Measurements from ENCODE around the gene RIBC2. TPM values are rescaled to one million over a fixed set of nuclear protein-coding genes. Genes with fewer than 3 reads are reported as not detected.
"Not testable (repeated sequence)": the region's sequence is repeated elsewhere in the genome, so short reads cannot be mapped to it uniquely, and the experiment has no call there.

Gene RIBC2
- total RNA-seq, 2 experiments from 2014 or later = 8.2 to 9.2 TPM

GRCh38 chr22:45450921-45451651, 37.6 kb downstream of the RIBC2 start:
- no peak overlapping the region for H3K4me3 Mint-ChIP-seq
- peaks cover 3% of the 10 kb centered on the region for H3K27me3 Mint-ChIP-seq
- H3K9me3 Mint-ChIP-seq = no peaks in the 10 kb centered on the region
- no peaks in the 10 kb centered on the region for H3K4me1 Mint-ChIP-seq
- H3K36me3 Mint-ChIP-seq = no peaks in the 10 kb centered on the region
- no peak for DNase-seq
- no peak overlapping the region for H3K27ac Mint-ChIP-seq

DNA sequence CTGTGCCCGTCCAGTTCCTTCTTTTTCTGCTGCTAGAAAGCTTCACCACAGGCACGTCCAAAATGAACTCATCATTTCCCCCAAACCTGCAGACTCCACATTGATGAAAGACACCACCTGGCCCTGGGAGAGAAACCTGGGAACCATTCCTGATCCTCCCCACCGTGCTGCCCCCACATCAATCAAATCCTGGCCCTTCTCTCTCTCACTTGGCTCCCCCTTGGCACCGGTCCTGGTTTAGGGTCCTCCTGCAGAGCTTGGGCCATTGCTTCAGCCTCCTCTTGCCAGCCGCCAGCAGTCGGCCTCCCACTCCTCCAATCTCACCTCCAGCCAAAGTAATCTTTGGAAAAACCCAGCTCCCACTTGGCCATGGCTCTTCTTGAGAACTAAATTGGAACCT, 38.5 kb downstream of the RIBC2 start:
- Mint-ChIP-seq H3K36me3 (no peaks in the 10 kb centered on the region), H3K4me1 (no peaks in the 10 kb centered on the region), H3K27me3 (peaks cover 4% of the 10 kb centered on the region), H3K9me3 (no peaks in the 10 kb centered on the region), H3K27ac (no peak overlapping the region), H3K4me3 (no peak overlapping the region)
- DNase-seq = no peak

GRCh38 chr22:45452565-45453379, 39.3 kb downstream of the RIBC2 start:
- no peak for DNase-seq
- Mint-ChIP-seq H3K27ac (no peak overlapping the region), H3K9me3 (no peaks in the 10 kb centered on the region), H3K36me3 (no peaks in the 10 kb centered on the region), H3K4me3 (no peak overlapping the region), H3K27me3 (peaks cover 9% of the 10 kb centered on the region), H3K4me1 (no peaks in the 10 kb centered on the region)

DNA sequence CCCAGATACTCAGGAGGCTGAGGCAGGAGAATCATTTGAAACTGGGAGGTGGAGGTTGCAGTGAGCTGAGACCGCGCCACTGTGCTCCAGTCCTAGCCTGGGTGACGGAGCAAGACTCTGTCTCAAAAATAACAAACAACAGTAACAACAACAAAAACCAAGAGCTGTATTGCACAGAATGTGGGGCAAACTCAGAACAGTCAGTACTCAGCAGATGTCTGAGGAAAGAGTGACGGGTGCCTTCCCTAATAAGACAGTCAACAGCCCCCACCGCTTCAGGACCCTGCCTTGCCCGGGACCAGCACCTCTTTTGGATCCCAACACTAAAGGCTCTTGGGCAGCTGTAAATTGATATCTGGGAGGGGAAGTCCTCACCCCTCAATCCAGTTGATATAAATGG, 40.3 kb downstream of the RIBC2 start:
- DNase-seq = no peak
- Mint-ChIP-seq H3K4me1 (no peaks in the 10 kb centered on the region), H3K9me3 (no peaks in the 10 kb centered on the region), H3K4me3 (no peak overlapping the region), H3K27ac (no peak overlapping the region), H3K27me3 (peaks cover 9% of the 10 kb centered on the region), H3K36me3 (no peaks in the 10 kb centered on the region)

DNA sequence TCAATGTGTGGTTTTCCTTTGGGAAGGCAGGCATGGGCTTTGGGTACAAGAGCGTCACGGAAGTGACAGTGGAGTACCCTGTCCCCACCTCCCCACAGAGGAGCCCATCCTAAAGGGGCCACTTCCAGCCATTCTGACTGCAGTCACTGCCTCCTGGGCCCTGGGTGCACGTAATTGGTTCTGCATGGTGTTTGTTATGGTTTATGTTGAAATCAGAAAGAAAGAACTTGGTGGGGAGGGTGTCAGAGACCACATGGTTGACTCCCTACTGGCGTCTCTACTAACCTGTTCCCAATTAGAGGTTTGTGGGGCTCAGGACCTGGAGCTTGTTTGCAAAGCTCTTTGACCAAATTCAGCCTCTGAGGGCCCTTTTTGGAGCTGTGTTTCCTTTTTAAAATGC, 40.8 kb downstream of the RIBC2 start:
- Mint-ChIP-seq H3K27me3 (peaks cover 9% of the 10 kb centered on the region), H3K27ac (no peak overlapping the region), H3K9me3 (no peaks in the 10 kb centered on the region), H3K4me1 (no peaks in the 10 kb centered on the region), H3K4me3 (no peak overlapping the region), H3K36me3 (no peaks in the 10 kb centered on the region)
- no peak for DNase-seq

GRCh38 chr22:45455212-45455611, 41.7 kb downstream of the RIBC2 start:
- no peaks in the 10 kb centered on the region for H3K9me3 Mint-ChIP-seq
- H3K27ac Mint-ChIP-seq = no peak overlapping the region
- no peaks in the 10 kb centered on the region for H3K36me3 Mint-ChIP-seq
- no peaks in the 10 kb centered on the region for H3K4me1 Mint-ChIP-seq
- DNase-seq = no peak
- no peak overlapping the region for H3K4me3 Mint-ChIP-seq
- H3K27me3 Mint-ChIP-seq = peaks cover 9% of the 10 kb centered on the region

- DNase-seq = no peak
- H3K9me3 Mint-ChIP-seq = no peaks in the 10 kb centered on the region
- no peaks in the 10 kb centered on the region for H3K4me1 Mint-ChIP-seq
- no peaks in the 10 kb centered on the region for H3K36me3 Mint-ChIP-seq
- no peak overlapping the region for H3K27ac Mint-ChIP-seq
- no peak overlapping the region for H3K4me3 Mint-ChIP-seq
- H3K27me3 Mint-ChIP-seq = peaks cover 9% of the 10 kb centered on the region
These were observed 42.1 kb downstream of the RIBC2 start for GRCh38 chr22:45455621-45456020.

DNA sequence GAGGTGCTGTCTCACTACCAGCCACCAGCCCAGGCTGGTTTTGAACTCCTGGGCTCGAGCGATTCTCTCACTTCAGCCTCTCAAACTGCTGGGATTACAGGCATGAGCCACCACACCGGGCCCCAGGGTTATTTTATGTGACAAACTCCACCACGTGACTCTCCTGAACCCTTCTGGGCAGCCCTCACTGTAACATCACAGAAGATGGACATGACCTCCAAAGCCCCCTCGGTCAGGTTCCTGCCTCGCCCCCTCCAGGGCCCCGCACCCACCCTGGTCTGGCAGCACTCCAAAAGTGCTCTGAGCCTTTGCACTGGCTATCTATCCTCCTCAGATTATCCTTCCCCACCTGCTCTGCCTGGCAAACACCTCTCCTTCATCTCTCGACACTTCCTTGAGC, 43.3 kb downstream of the RIBC2 start:
- no peaks in the 10 kb centered on the region for H3K9me3 Mint-ChIP-seq
- DNase-seq = no peak
- peaks cover 9% of the 10 kb centered on the region for H3K27me3 Mint-ChIP-seq
- H3K36me3 Mint-ChIP-seq = no peaks in the 10 kb centered on the region
- H3K27ac Mint-ChIP-seq = no peak overlapping the region
- no peak overlapping the region for H3K4me3 Mint-ChIP-seq
- H3K4me1 Mint-ChIP-seq = no peaks in the 10 kb centered on the region

DNA sequence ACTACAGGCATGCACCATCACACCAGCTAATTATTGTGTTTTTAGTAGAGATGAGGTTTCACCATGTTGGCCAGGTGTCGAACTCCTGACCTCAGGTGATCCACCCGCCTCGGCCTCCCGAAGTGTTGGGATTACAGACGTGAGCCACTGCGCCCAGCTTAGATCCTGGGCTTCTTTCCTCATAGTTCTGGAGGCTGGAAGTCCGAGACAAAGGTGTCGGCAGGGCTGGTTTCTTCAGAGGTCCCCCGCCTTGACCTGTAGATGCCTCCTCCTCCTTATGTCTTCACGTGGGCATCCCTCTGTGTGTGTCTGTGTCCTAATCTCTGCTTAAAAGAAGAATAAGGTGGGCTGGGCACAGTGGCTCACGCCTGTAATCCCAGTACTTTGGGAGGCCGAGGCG, 45.0 kb downstream of the RIBC2 start:
- H3K4me1 Mint-ChIP-seq = no peaks in the 10 kb centered on the region
- H3K9me3 Mint-ChIP-seq = no peaks in the 10 kb centered on the region
- H3K36me3 Mint-ChIP-seq = no peaks in the 10 kb centered on the region
- no peak overlapping the region for H3K4me3 Mint-ChIP-seq
- peaks cover 5% of the 10 kb centered on the region for H3K27me3 Mint-ChIP-seq
- DNase-seq = no peak
- no peak overlapping the region for H3K27ac Mint-ChIP-seq

- no peak overlapping the region for H3K4me3 Mint-ChIP-seq
- no peaks in the 10 kb centered on the region for H3K36me3 Mint-ChIP-seq
- H3K27ac Mint-ChIP-seq = no peak overlapping the region
- no peaks in the 10 kb centered on the region for H3K4me1 Mint-ChIP-seq
- DNase-seq = no peak
- no peaks in the 10 kb centered on the region for H3K9me3 Mint-ChIP-seq
- H3K27me3 Mint-ChIP-seq = peaks cover 5% of the 10 kb centered on the region
These were observed 45.7 kb downstream of the RIBC2 start for GRCh38 chr22:45459235-45459634.

GRCh38 chr22:45460288-45461109, 47.0 kb downstream of the RIBC2 start:
- Mint-ChIP-seq H3K4me1 (no peaks in the 10 kb centered on the region), H3K36me3 (no peaks in the 10 kb centered on the region), H3K27me3 (peaks cover 5% of the 10 kb centered on the region), H3K4me3 (no peak overlapping the region), H3K9me3 (no peaks in the 10 kb centered on the region), H3K27ac (no peak overlapping the region)
- DNase-seq = no peak

- Mint-ChIP-seq H3K9me3 (no peaks in the 10 kb centered on the region), H3K4me3 (no peak overlapping the region), H3K27me3 (peaks cover 3% of the 10 kb centered on the region), H3K36me3 (no peaks in the 10 kb centered on the region), H3K27ac (no peak overlapping the region), H3K4me1 (no peaks in the 10 kb centered on the region)
- DNase-seq = no peak
These were observed 48.7 kb downstream of the RIBC2 start for GRCh38 chr22:45462034-45462655.

DNA sequence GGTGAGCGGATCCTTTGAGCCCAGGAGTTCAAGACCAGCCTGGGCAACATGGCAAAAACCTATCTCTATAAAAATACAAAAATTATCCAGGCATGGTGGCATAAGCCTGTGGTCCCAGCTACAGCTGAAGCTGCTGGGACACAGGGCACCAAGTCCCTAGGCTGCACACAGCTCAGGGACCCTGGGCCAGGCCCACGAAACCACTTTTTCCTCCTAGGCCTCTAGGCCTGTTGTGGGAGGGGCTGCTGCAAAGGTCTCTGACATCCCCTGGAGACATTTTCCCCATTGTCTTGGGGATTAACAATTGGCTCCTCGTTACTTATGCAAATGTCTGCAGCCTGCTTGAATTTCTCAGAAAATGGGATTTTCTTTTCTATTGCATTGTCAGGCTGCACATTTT, 50.2 kb downstream of the RIBC2 start:
- not testable (repeated sequence) for H3K4me3 Mint-ChIP-seq, H3K9me3 Mint-ChIP-seq, H3K27me3 Mint-ChIP-seq, H3K27ac Mint-ChIP-seq, H3K36me3 Mint-ChIP-seq, DNase-seq, H3K4me1 Mint-ChIP-seq

- Mint-ChIP-seq H3K36me3 (no peaks in the 10 kb centered on the region), H3K9me3 (peaks cover 3% of the 10 kb centered on the region), H3K4me3 (no peak overlapping the region), H3K27me3 (no peaks in the 10 kb centered on the region), H3K27ac (no peak overlapping the region), H3K4me1 (no peaks in the 10 kb centered on the region)
- DNase-seq = no peak
These were observed 52.1 kb downstream of the RIBC2 start for GRCh38 chr22:45465633-45466032.

DNA sequence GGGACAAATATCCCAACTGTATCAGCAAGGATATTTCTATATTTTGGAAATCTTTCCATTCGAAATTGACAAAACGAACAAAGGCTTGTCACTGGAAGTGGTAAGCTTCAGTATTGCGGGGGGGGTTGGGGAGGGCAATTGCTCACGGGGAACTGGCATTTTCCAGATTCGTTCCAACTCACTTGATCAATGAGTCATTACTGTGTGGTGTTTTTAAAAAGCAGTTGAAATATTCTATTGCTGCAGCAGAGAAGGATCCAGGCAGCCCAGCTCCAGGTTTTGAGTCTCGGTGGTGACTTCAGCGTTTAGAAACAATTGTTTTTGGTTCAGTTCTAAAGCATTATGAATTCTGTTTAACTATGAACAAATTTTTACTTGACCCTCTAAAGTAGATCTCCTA, 55.4 kb downstream of the RIBC2 start:
- H3K36me3 Mint-ChIP-seq = no peaks in the 10 kb centered on the region
- H3K4me1 Mint-ChIP-seq = no peaks in the 10 kb centered on the region
- H3K4me3 Mint-ChIP-seq = no peak overlapping the region
- H3K9me3 Mint-ChIP-seq = peaks cover 3% of the 10 kb centered on the region
- H3K27me3 Mint-ChIP-seq = no peaks in the 10 kb centered on the region
- DNase-seq = no peak
- H3K27ac Mint-ChIP-seq = no peak overlapping the region
